Upper lobe of left lung (tissue), 6 donors: ENCODE data around the gene STARD5. TPM values are rescaled to one million over a fixed set of nuclear protein-coding genes. Genes with fewer than 3 reads are reported as not detected.

ENCODE experiments used
- ATAC-seq, 2 donors: fragments of 200-7000 bp; cut with Tn5 transposase; one replicate each; pipeline ENCODE4 v1.9.1; 2022; ENCODE audit warnings: mild to moderate bottlenecking in 2 of 2, moderate library complexity in 2 of 2; ENCODE audit not compliant: low FRiP score in 2 of 2
- DNase-seq, 2 donors: peaks; one replicate each; pipeline ENCODE4 v3.0.0-alpha.2; 2019 to 2020
- H3K27ac ChIP-seq, 4 donors: fragments of 200-600 bp; sonication (generic); one replicate each; pipeline ENCODE4 v1.5.1; 2016 to 2019
- H3K27me3 ChIP-seq, 4 donors: fragments of 200-600 bp; sonication (generic); one replicate each; pipeline ENCODE4 v1.5.1; 2017 to 2019
- H3K36me3 ChIP-seq, 4 donors: fragments of 200-600 bp; sonication (generic); one replicate each; pipeline ENCODE4 v1.5.1; 2016 to 2019
- H3K4me1 ChIP-seq, 4 donors: fragments of 200-600 bp; sonication (generic); one replicate each; pipeline ENCODE4 v1.5.1; 2018 to 2019
- H3K4me3 ChIP-seq, 4 donors: fragments of 200-600 bp; sonication (generic); one replicate each; pipeline ENCODE4 v1.5.1; 2017 to 2019; ENCODE audit warnings: mild to moderate bottlenecking in 2 of 4, moderate library complexity in 1 of 4
- H3K9me3 ChIP-seq, 4 donors: fragments of 200-600 bp; sonication (generic); one replicate each; pipeline ENCODE4 v1.5.1; 2018 to 2019
- CTCF ChIP-seq, 6 experiments: fragments of 450-650 bp in 4 of 6; fragments of 200-600 bp in 2 of 6; sonication (generic) in 2 of 6; IDR thresholded peaks; one replicate each; pipeline ENCODE4 v1.5.1; 2016 to 2019; ENCODE audit warnings: antibody characterized with exemption in 6 of 6
- EP300 ChIP-seq, 4 donors: sonication (generic); formaldehyde crosslinking; IDR thresholded peaks; one replicate each; pipeline ENCODE4 v1.5.1; 2017; ENCODE audit warnings: antibody characterized with exemption in 4 of 4, control low read depth in 2 of 4
- POLR2A ChIP-seq, 4 donors: fragments of 450-650 bp; IDR thresholded peaks; one replicate each; pipeline ENCODE4 v1.5.1; 2016 to 2017; ENCODE audit warnings: antibody characterized with exemption in 4 of 4, mild to moderate bottlenecking in 2 of 4
- POLR2AphosphoS5 ChIP-seq, 2 donors: sonication (generic); formaldehyde crosslinking; IDR thresholded peaks; one replicate each; pipeline ENCODE4 v1.5.1; 2017; ENCODE audit warnings: antibody characterized with exemption in 2 of 2
- WGBS, 2 donors: methylation state at CpG; one replicate each; pipeline ENCODE4 v1.1.5; 2017 to 2018; 5-methylcytosine and 5-hydroxymethylcytosine counted together
- total RNA-seq, 6 donors: library from RNA; depleted of rRNA in 4 of 6; stranded (reverse); fragments of >200 nt in 4 of 6; gene quantifications; one replicate each; pipeline versions ENCODE4 v1.1.0 to v1.2.1, GENCODE V29; 2016 to 2021
- donor health status: DM: no; HTN: no; CAD: no; lungs with moderate emphysema.
- donor health status: DM: no; HTN: yes; CAD: no; lungs with severe emphysema.

STARD5 gene
- total RNA-seq, 6 donors from 2014 or later = 3.0 to 8.3 (median 5.6) TPM

- no peaks in the 10 kb centered on the region for H3K9me3 ChIP-seq
- no peak overlapping the region for H3K27ac ChIP-seq
- no peaks in the 10 kb centered on the region for H3K27me3 ChIP-seq
- H3K4me1 ChIP-seq = no peaks in the 10 kb centered on the region
- DNase-seq = no peak
- H3K36me3 ChIP-seq = no peaks in the 10 kb centered on the region
- no peak for TF ChIP-seq EP300 (IDR thresholded peaks at IDR 0.05)
- TF ChIP-seq CTCF (IDR thresholded peaks at IDR 0.05) = no peak
- TF ChIP-seq POLR2A (IDR thresholded peaks at IDR 0.05) = no peak
- TF ChIP-seq POLR2AphosphoS5 (IDR thresholded peaks at IDR 0.05) = no peak
- peak in 1 of 2 donors; percentile 76 for ATAC-seq
- WGBS, 2 donors = 82 to 91% methylated on average over 3 of the region's 3 CpGs
- H3K4me3 ChIP-seq = no peak overlapping the region
These were observed 39.3 kb upstream of the STARD5 start for GRCh38 chr15:81363276-81363675.

- 91 to 95% methylated on average over 11 of the region's 11 CpGs for WGBS, 2 donors
- Histone ChIP-seq H3K36me3 (no peaks in the 10 kb centered on the region), H3K9me3 (no peaks in the 10 kb centered on the region), H3K27ac (no peak overlapping the region), H3K27me3 (no peaks in the 10 kb centered on the region), H3K4me1 (no peaks in the 10 kb centered on the region), H3K4me3 (no peak overlapping the region)
- DNase-seq = no peak
- peak in 1 of 2 donors; percentile 44 for ATAC-seq
- TF ChIP-seq POLR2AphosphoS5 (IDR thresholded peaks at IDR 0.05) = no peak
- no peak for TF ChIP-seq EP300 (IDR thresholded peaks at IDR 0.05)
- TF ChIP-seq POLR2A (IDR thresholded peaks at IDR 0.05) = no peak
- TF ChIP-seq CTCF (IDR thresholded peaks at IDR 0.05) = no peak
These were observed 38.8 kb upstream of the STARD5 start for GRCh38 chr15:81362790-81363189.

GRCh38 chr15:81361891-81362290, 38.0 kb upstream of the STARD5 start:
- Histone ChIP-seq H3K9me3 (no peaks in the 10 kb centered on the region), H3K27me3 (no peaks in the 10 kb centered on the region), H3K27ac (no peak overlapping the region), H3K4me1 (no peaks in the 10 kb centered on the region), H3K36me3 (no peaks in the 10 kb centered on the region), H3K4me3 (no peak overlapping the region)
- ATAC-seq (no peak), DNase-seq (no peak)
- 92 to 93% methylated on average over 7 of the region's 7 CpGs for WGBS, 2 donors
- TF ChIP-seq POLR2A (IDR thresholded peaks at IDR 0.05) = no peak

GRCh38 chr15:81360491-81360890, 36.5 kb upstream of the STARD5 start:
- Histone ChIP-seq H3K4me1 (no peaks in the 10 kb centered on the region), H3K27ac (no peak overlapping the region), H3K9me3 (no peaks in the 10 kb centered on the region), H3K4me3 (no peak overlapping the region), H3K36me3 (no peaks in the 10 kb centered on the region), H3K27me3 (no peaks in the 10 kb centered on the region)
- no peak for DNase-seq
- TF ChIP-seq POLR2A (IDR thresholded peaks at IDR 0.05) (no peak), EP300 (IDR thresholded peaks at IDR 0.05) (no peak), CTCF (IDR thresholded peaks at IDR 0.05) (no peak), POLR2AphosphoS5 (IDR thresholded peaks at IDR 0.05) (no peak)
- WGBS, 2 donors = 91 to 93% methylated on average over 5 of the region's 5 CpGs
- no peak for ATAC-seq

- DNase-seq (no peak), ATAC-seq (no peak)
- Histone ChIP-seq H3K36me3 (no peaks in the 10 kb centered on the region), H3K27ac (no peak overlapping the region), H3K27me3 (no peaks in the 10 kb centered on the region), H3K4me1 (no peaks in the 10 kb centered on the region), H3K4me3 (no peak overlapping the region), H3K9me3 (no peaks in the 10 kb centered on the region)
- TF ChIP-seq POLR2A (IDR thresholded peaks at IDR 0.05) (no peak), POLR2AphosphoS5 (IDR thresholded peaks at IDR 0.05) (no peak), EP300 (IDR thresholded peaks at IDR 0.05) (no peak), CTCF (IDR thresholded peaks at IDR 0.05) (no peak)
- WGBS, 2 donors = 95 to 96% methylated on average over 6 of the region's 6 CpGs
These were observed 34.3 kb upstream of the STARD5 start for GRCh38 chr15:81358248-81358647.
